Endodermal cell (in vitro differentiated cells): ENCODE data around the gene GFPT2. TPM values are rescaled to one million over a fixed set of nuclear protein-coding genes. Genes with fewer than 3 reads are reported as not detected.
A peak's percentile ranks its signal among the peaks of the same experiment; 100 is the strongest.

ENCODE experiments used
- DNase-seq: peaks from one replicate; pipeline ENCODE4 v3.0.0-alpha.2; 2017
- H3K27ac ChIP-seq: 2 replicates; pipeline ENCODE4 v1.5.1; 2013; ENCODE audit warnings: mild to moderate bottlenecking, low read depth, low read length, moderate library complexity
- H3K27me3 ChIP-seq: 2 replicates; pipeline ENCODE4 v1.6.1; 2013; ENCODE audit warnings: mild to moderate bottlenecking, low read length, moderate library complexity; ENCODE audit not compliant: insufficient read depth, control insufficient read depth, poor library complexity, severe bottlenecking
- H3K36me3 ChIP-seq: 2 replicates; pipeline ENCODE4 v1.7.0; 2013; ENCODE audit warnings: mild to moderate bottlenecking, low read length, moderate library complexity; ENCODE audit not compliant: control insufficient read depth, insufficient read depth
- H3K4me1 ChIP-seq: one replicate; pipeline ENCODE4 v1.7.0; 2013; ENCODE audit warnings: low read length; ENCODE audit not compliant: control insufficient read depth, insufficient read depth
- H3K4me3 ChIP-seq: 2 replicates; pipeline ENCODE4 v1.5.1; 2013; ENCODE audit warnings: mild to moderate bottlenecking, low read length, moderate library complexity
- H3K9ac ChIP-seq: 2 replicates; pipeline ENCODE4 v1.6.1; 2013; ENCODE audit warnings: mild to moderate bottlenecking, low read length, moderate library complexity; ENCODE audit not compliant: poor library complexity, severe bottlenecking; ENCODE audit errors: extremely low read depth
- H3K9me3 ChIP-seq: 2 replicates; pipeline ENCODE4 v1.6.1; 2013; ENCODE audit warnings: mild to moderate bottlenecking, low read length, moderate library complexity; ENCODE audit not compliant: control insufficient read depth
- H3K27ac Mint-ChIP-seq: 2 replicates; pipeline ENCODE4 v1.8.0; 2020; ENCODE audit warnings: mixed read lengths
- H3K27me3 Mint-ChIP-seq: 2 replicates; pipeline ENCODE4 v1.8.0; 2021; ENCODE audit warnings: mild to moderate bottlenecking, mixed read lengths; ENCODE audit not compliant: insufficient read depth
- H3K36me3 Mint-ChIP-seq: 2 replicates; pipeline ENCODE4 v1.8.0; 2020; ENCODE audit warnings: low read depth, mixed read lengths
- H3K4me1 Mint-ChIP-seq: 2 replicates; pipeline ENCODE4 v1.8.0; 2020; ENCODE audit warnings: mixed read lengths
- H3K4me3 Mint-ChIP-seq: 2 replicates; pipeline ENCODE4 v1.8.0; 2020; ENCODE audit warnings: mild to moderate bottlenecking, moderate library complexity, mixed read lengths
- H3K9me3 Mint-ChIP-seq: 2 replicates; pipeline ENCODE4 v1.8.0; 2020; ENCODE audit warnings: mild to moderate bottlenecking, mixed read lengths
- CTCF ChIP-seq: fragments of 200-600 bp; sonication (generic); conservative IDR thresholded peaks from 2 replicates; pipeline ENCODE4 v1.5.0; 2021; ENCODE audit warnings: antibody characterized with exemption, mild to moderate bottlenecking
- WGBS, 2 experiments: methylation state at CpG; one replicate each; pipeline versions ENCODE4 v1.1.5 to v1.1.7; 2013; ENCODE audit warnings: missing lambda C conversion rate in 2 of 2, mixed read lengths in 1 of 2; ENCODE audit not compliant: insufficient coverage in 1 of 2, insufficient read length in 1 of 2; 5-methylcytosine and 5-hydroxymethylcytosine counted together
- total RNA-seq, 2 donors: library from RNA; stranded (reverse); fragmentation: NEBNext Ultra II Directional in 1 of 2; extraction: Animal tissue kit (Norgen Biotek cat#: 25700) in 1 of 2; gene quantifications; 2 replicates in 1 of 2; 3 replicates in 1 of 2; pipeline ENCODE4 v1.2.1, GENCODE V29; 2021

The GFPT2 gene
- total RNA-seq, 2 donors from 2014 or later: 19.5 to 37.3 TPM

GRCh38 chr5:180304016-180304292 lies 49.2 kb downstream of the GFPT2 start:
- Histone ChIP-seq H3K4me3 (no peak overlapping the region), H3K27ac (no peak overlapping the region), H3K9me3 (no peaks in the 10 kb centered on the region), H3K36me3 (peaks cover 39% of the 10 kb centered on the region), H3K9ac (no peak overlapping the region), H3K27me3 (no peaks in the 10 kb centered on the region), H3K4me1 (no peaks in the 10 kb centered on the region)
- DNase-seq: no peak
- TF ChIP-seq CTCF: no peak
- WGBS, 2 experiments: 96% methylated on average over 4 of the region's 4 CpGs; no CpG with 5 or more reads in 1 of the 2 experiments
- H3K27me3 Mint-ChIP-seq: no peaks in the 10 kb centered on the region
- H3K4me1 Mint-ChIP-seq: no peaks in the 10 kb centered on the region
- H3K36me3 Mint-ChIP-seq: peaks cover 26% of the 10 kb centered on the region
- no peaks in the 10 kb centered on the region for H3K9me3 Mint-ChIP-seq
- H3K4me3 Mint-ChIP-seq: no peak overlapping the region
- H3K27ac Mint-ChIP-seq: no peak overlapping the region

- Mint-ChIP-seq H3K4me3 (no peak overlapping the region), H3K9me3 (no peaks in the 10 kb centered on the region), H3K36me3 (peaks cover 26% of the 10 kb centered on the region), H3K27me3 (no peaks in the 10 kb centered on the region), H3K4me1 (no peaks in the 10 kb centered on the region), H3K27ac (no peak overlapping the region)
- Histone ChIP-seq H3K27ac (no peak overlapping the region), H3K4me1 (no peaks in the 10 kb centered on the region), H3K27me3 (no peaks in the 10 kb centered on the region), H3K9me3 (no peaks in the 10 kb centered on the region), H3K4me3 (no peak overlapping the region), H3K9ac (no peak overlapping the region), H3K36me3 (peaks cover 39% of the 10 kb centered on the region)
- 97 to 98% methylated on average over 12 to 17 of the region's 17 CpGs for WGBS, 2 experiments
- no peak for TF ChIP-seq CTCF
- no peak for DNase-seq
These were observed 49.7 kb downstream of the GFPT2 start for GRCh38 chr5:180303226-180304015.

- Mint-ChIP-seq H3K27ac (no peak overlapping the region), H3K36me3 (peaks cover 26% of the 10 kb centered on the region), H3K4me3 (no peak overlapping the region), H3K9me3 (no peaks in the 10 kb centered on the region), H3K27me3 (no peaks in the 10 kb centered on the region), H3K4me1 (no peaks in the 10 kb centered on the region)
- DNase-seq: peak; percentile 3
- Histone ChIP-seq H3K9ac (no peak overlapping the region), H3K4me3 (no peak overlapping the region), H3K36me3 (peaks cover 39% of the 10 kb centered on the region), H3K9me3 (no peaks in the 10 kb centered on the region), H3K27ac (no peak overlapping the region), H3K4me1 (no peaks in the 10 kb centered on the region), H3K27me3 (no peaks in the 10 kb centered on the region)
- WGBS, 2 experiments: 95 to 96% methylated on average over 8 of the region's 10 CpGs
- TF ChIP-seq CTCF: no peak
These were observed 50.9 kb downstream of the GFPT2 start for GRCh38 chr5:180302256-180302655.
